K562 (cell line): Measurements from ENCODE around the gene TXNDC8. TPM values are rescaled to one million over a fixed set of nuclear protein-coding genes. Genes with fewer than 3 reads are reported as not detected.

ENCODE experiments used
- RAD21 ChIP-seq, 2 experiments: fragments of 250-450 bp in 1 of 2; fragments of 450-650 bp in 1 of 2; sonication (Bioruptor Pico) in 1 of 2; formaldehyde crosslinking in 1 of 2; IDR thresholded peaks in 1 of 2; conservative IDR thresholded peaks in 1 of 2; 2 replicates each; pipeline versions ENCODE4 v1.4.0 to v1.8.0; 2020 to 2022; ENCODE audit warnings: mild to moderate bottlenecking in 2 of 2, moderate library complexity in 1 of 2
- SMC3 ChIP-seq: conservative IDR thresholded peaks from 2 replicates; pipeline ENCODE4 v1.6.1; 2011; ENCODE audit warnings: low read depth, low read length, improper control_type of control experiment; ENCODE audit not compliant: insufficient read depth
- ZNF79 ChIP-seq: fragments of 250-450 bp; sonication (Bioruptor Pico); IDR thresholded peaks from 2 replicates; pipeline ENCODE4 v1.4.0; 2020; ENCODE audit warnings: low read depth, mild to moderate bottlenecking, moderate library complexity
- polyA plus RNA-seq, 8 experiments: library from polyadenylated mRNA; depleted of rRNA in 4 of 8; stranded (reverse) in 5 of 8; unstranded in 3 of 8; fragments of >200 nt; fragmentation: Nextera tagmentation in 2 of 8; fragmentation: Illumina TruSeq in 1 of 8; extraction: Ambion mirVana in 2 of 8; extraction: Trizol in 1 of 8; gene quantifications; 2 replicates each; pipeline versions ENCODE4 v1.2.1 to v1.2.3, GENCODE V29; 2011 to 2014; ENCODE audit warnings: inconsistent platforms in 1 of 8, missing spikeins in 1 of 8
- total RNA-seq, 7 experiments: library from RNA; depleted of rRNA in 6 of 7; stranded (reverse); fragments of >200 nt in 6 of 7; fragmentation: Illumina TruSeq in 2 of 7; extraction: Trizol in 2 of 7; gene quantifications; 2 replicates each; pipeline versions ENCODE4 v1.2.1 to v1.2.3, GENCODE V29; 2011 to 2021; ENCODE audit warnings: low replicate concordance in 1 of 7
- TF ChIP-seq, protein P1 (sequence below), 2 experiments: fragments of 450-650 bp; formaldehyde crosslinking in 1 of 2; IDR thresholded peaks; 2 replicates each; pipeline versions ENCODE4 v1.4.0 to v1.6.1; 2014 to 2020; ENCODE audit warnings: mild to moderate bottlenecking in 2 of 2, borderline replicate concordance in 1 of 2, low read depth in 1 of 2
- TF ChIP-seq, protein P2 (sequence below), 3 experiments: IDR thresholded peaks in 2 of 3; conservative IDR thresholded peaks in 1 of 3; 2 replicates each; pipeline ENCODE4 v1.5.1; 2011 to 2012; ENCODE audit warnings: low read length in 3 of 3, mild to moderate bottlenecking in 3 of 3, control low read depth in 2 of 3, improper control_type of control experiment in 1 of 3, inconsistent platforms in 1 of 3, low read depth in 1 of 3, mixed read lengths in 1 of 3, moderate library complexity in 1 of 3; ENCODE audit not compliant: insufficient read depth in 2 of 3

The TXNDC8 gene
- total and polyA plus RNA-seq, 9 of the 15 experiments (the other 6 are each of a cell fraction or from before 2014, with no cell fraction given) = not detected

GRCh38 chr9:110340306-110340705 lies 2.6 kb upstream of the TXNDC8 start (continued):
- TF ChIP-seq, protein P1, sequence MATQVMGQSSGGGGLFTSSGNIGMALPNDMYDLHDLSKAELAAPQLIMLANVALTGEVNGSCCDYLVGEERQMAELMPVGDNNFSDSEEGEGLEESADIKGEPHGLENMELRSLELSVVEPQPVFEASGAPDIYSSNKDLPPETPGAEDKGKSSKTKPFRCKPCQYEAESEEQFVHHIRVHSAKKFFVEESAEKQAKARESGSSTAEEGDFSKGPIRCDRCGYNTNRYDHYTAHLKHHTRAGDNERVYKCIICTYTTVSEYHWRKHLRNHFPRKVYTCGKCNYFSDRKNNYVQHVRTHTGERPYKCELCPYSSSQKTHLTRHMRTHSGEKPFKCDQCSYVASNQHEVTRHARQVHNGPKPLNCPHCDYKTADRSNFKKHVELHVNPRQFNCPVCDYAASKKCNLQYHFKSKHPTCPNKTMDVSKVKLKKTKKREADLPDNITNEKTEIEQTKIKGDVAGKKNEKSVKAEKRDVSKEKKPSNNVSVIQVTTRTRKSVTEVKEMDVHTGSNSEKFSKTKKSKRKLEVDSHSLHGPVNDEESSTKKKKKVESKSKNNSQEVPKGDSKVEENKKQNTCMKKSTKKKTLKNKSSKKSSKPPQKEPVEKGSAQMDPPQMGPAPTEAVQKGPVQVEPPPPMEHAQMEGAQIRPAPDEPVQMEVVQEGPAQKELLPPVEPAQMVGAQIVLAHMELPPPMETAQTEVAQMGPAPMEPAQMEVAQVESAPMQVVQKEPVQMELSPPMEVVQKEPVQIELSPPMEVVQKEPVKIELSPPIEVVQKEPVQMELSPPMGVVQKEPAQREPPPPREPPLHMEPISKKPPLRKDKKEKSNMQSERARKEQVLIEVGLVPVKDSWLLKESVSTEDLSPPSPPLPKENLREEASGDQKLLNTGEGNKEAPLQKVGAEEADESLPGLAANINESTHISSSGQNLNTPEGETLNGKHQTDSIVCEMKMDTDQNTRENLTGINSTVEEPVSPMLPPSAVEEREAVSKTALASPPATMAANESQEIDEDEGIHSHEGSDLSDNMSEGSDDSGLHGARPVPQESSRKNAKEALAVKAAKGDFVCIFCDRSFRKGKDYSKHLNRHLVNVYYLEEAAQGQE (IDR thresholded peaks at IDR 0.05; ENCODE audit: borderline replicate concordance) = peak; percentile 58; the same call in 1 of the 2 replicates
- TF ChIP-seq, protein P1 (CRISPR knock-in tag; IDR thresholded peaks at IDR 0.05; ENCODE audit: low read depth) = no peak
- TF ChIP-seq ZNF79 (no peak), RAD21 (CRISPR knock-in tag; conservative IDR thresholded peaks at IDR 0.05 in 1 of 2, IDR thresholded peaks at IDR 0.05 in 1 of 2) (peak; percentile 47 to 76), SMC3 (peak; percentile 42)
- TF ChIP-seq, protein P2, sequence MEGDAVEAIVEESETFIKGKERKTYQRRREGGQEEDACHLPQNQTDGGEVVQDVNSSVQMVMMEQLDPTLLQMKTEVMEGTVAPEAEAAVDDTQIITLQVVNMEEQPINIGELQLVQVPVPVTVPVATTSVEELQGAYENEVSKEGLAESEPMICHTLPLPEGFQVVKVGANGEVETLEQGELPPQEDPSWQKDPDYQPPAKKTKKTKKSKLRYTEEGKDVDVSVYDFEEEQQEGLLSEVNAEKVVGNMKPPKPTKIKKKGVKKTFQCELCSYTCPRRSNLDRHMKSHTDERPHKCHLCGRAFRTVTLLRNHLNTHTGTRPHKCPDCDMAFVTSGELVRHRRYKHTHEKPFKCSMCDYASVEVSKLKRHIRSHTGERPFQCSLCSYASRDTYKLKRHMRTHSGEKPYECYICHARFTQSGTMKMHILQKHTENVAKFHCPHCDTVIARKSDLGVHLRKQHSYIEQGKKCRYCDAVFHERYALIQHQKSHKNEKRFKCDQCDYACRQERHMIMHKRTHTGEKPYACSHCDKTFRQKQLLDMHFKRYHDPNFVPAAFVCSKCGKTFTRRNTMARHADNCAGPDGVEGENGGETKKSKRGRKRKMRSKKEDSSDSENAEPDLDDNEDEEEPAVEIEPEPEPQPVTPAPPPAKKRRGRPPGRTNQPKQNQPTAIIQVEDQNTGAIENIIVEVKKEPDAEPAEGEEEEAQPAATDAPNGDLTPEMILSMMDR (IDR thresholded peaks at IDR 0.05 in 2 of 3, conservative IDR thresholded peaks at IDR 0.05 in 1 of 3; ENCODE audit: insufficient read depth in 2 of 3, low read depth in 1 of 3, low read length in 3 of 3) = peak; percentile 61 to 79 (median 64)
- TF ChIP-seq, all 486 proteins: peak for 8
